OCI-LY3 (cell line): Measurements from ENCODE around the gene LYZ.
"Not testable (repeated sequence)": the region's sequence is repeated elsewhere in the genome, so short reads cannot be mapped to it uniquely, and the experiment has no call there.

Source experiments
- H2AFZ ChIP-seq: fragments of 200-600, 300-600 bp; shearing (Covaris generic); 2 replicates; pipeline ENCODE4 v1.6.0; 2014; ENCODE audit warnings: antibody characterized with exemption, low read depth, low read length
- H3K27ac ChIP-seq: fragments of 200-600, 300-600 bp; sonication (generic); 2 replicates; pipeline ENCODE4 v1.5.1; 2014; ENCODE audit warnings: mild to moderate bottlenecking, low read length, moderate library complexity, mixed read lengths
- H3K27me3 ChIP-seq: fragments of 200-600, 300-600 bp; sonication (generic); 2 replicates; pipeline ENCODE4 v1.6.1; 2014; ENCODE audit warnings: low read depth, low read length, mixed read lengths
- H3K36me3 ChIP-seq: fragments of 200-600, 300-600 bp; sonication (generic); replicated peaks from 2 replicates; pipeline ENCODE3; 2014; ENCODE audit warnings: low read depth, low read length, mixed read lengths
- H3K4me1 ChIP-seq: fragments of 300-600, 200-600 bp; sonication (generic); 2 replicates; pipeline ENCODE4 v1.6.1; 2014; ENCODE audit warnings: low read length, mixed read lengths
- H3K4me2 ChIP-seq: fragments of 200-600, 300-600 bp; sonication (generic); 2 replicates; pipeline ENCODE4 v1.6.1; 2014; ENCODE audit warnings: low read length, mixed read lengths
- H3K4me3 ChIP-seq: fragments of 300-600, 200-600 bp; sonication (generic); 2 replicates; pipeline ENCODE4 v1.5.1; 2014; ENCODE audit warnings: antibody characterized with exemption, mild to moderate bottlenecking, low read length, moderate library complexity
- H3K79me2 ChIP-seq: fragments of 300-600, 200-600 bp; shearing (Covaris generic); 2 replicates; pipeline ENCODE4 v1.6.1; 2014; ENCODE audit warnings: mild to moderate bottlenecking, low read length, mixed read lengths
- H3K9ac ChIP-seq: fragments of 300-600, 200-600 bp; shearing (Covaris generic); 2 replicates; pipeline ENCODE4 v1.6.0; 2014; ENCODE audit warnings: mild to moderate bottlenecking, low read length, moderate library complexity
- H3K9me3 ChIP-seq: fragments of 200-600, 300-600 bp; shearing (Covaris generic); 2 replicates; pipeline ENCODE4 v1.6.1; 2014; ENCODE audit warnings: low read length, mixed read lengths; ENCODE audit not compliant: insufficient read depth
- H4K20me1 ChIP-seq: fragments of 200-600, 300-600 bp; sonication (generic); 2 replicates; pipeline ENCODE4 v1.6.1; 2016; ENCODE audit warnings: low read length, mixed read lengths; ENCODE audit not compliant: insufficient read depth
- CTCF ChIP-seq: fragments of 200-600, 300-600 bp; sonication (generic); IDR thresholded peaks from 2 replicates; pipeline ENCODE4 v1.5.1; 2014; ENCODE audit warnings: antibody characterized with exemption, low read length, low read depth
- EZH2phosphoT487 ChIP-seq: fragments of 200-600 bp; shearing (Covaris generic); IDR thresholded peaks from 2 replicates; pipeline ENCODE4 v1.6.1; 2018; ENCODE audit warnings: antibody characterized with exemption, mixed run types, low read depth

Gene LYZ

GRCh38 chr12:69313209-69313608 lies 35.0 kb upstream of the LYZ start:
- H3K79me2 ChIP-seq, result no peaks in the 10 kb centered on the region
- H3K9me3 ChIP-seq, result peaks cover 4% of the 10 kb centered on the region; the same call in 1 of the 2 replicates
- no peak overlapping the region for H3K4me3 ChIP-seq
- TF ChIP-seq CTCF (no peak), EZH2phosphoT487 (no peak)
- H4K20me1 ChIP-seq, result no peaks in the 10 kb centered on the region
- H3K4me2 ChIP-seq, result no peak overlapping the region
- H3K36me3 ChIP-seq, result no peaks in the 10 kb centered on the region
- H3K27me3 ChIP-seq, result no peaks in the 10 kb centered on the region
- H3K27ac ChIP-seq, result no peak overlapping the region
- H3K9ac ChIP-seq, result no peak overlapping the region
- no peaks in the 10 kb centered on the region for H3K4me1 ChIP-seq
- no peak overlapping the region for H2AFZ ChIP-seq

GRCh38 chr12:69316784-69317183 lies 31.4 kb upstream of the LYZ start:
- not testable (repeated sequence) for H3K9me3 ChIP-seq

GRCh38 chr12:69317233-69317632 lies 30.9 kb upstream of the LYZ start:
- H3K27ac ChIP-seq, H3K4me1 ChIP-seq, H3K4me2 ChIP-seq, H3K27me3 ChIP-seq, H3K9ac ChIP-seq, H2AFZ ChIP-seq, H4K20me1 ChIP-seq, H3K4me3 ChIP-seq, H3K79me2 ChIP-seq, H3K9me3 ChIP-seq, H3K36me3 ChIP-seq: not testable (repeated sequence)

More at GRCh38 chr12:69316784-69317183, 31.4 kb upstream of the LYZ start:
- H3K4me2 ChIP-seq, H3K79me2 ChIP-seq, H3K4me3 ChIP-seq, H3K4me1 ChIP-seq, H3K27me3 ChIP-seq, H3K36me3 ChIP-seq, H2AFZ ChIP-seq, H4K20me1 ChIP-seq, H3K9ac ChIP-seq, H3K27ac ChIP-seq: not testable (repeated sequence)

GRCh38 chr12:69318225-69318624 lies 30.0 kb upstream of the LYZ start:
- Histone ChIP-seq H3K4me3 (no peak overlapping the region), H3K36me3 (no peaks in the 10 kb centered on the region), H3K27me3 (no peaks in the 10 kb centered on the region), H3K79me2 (no peaks in the 10 kb centered on the region), H3K4me1 (no peaks in the 10 kb centered on the region), H3K4me2 (no peak overlapping the region), H2AFZ (no peak overlapping the region), H3K9me3 (peaks cover 9% of the 10 kb centered on the region; the same call in 1 of the 2 replicates), H3K27ac (no peak overlapping the region), H4K20me1 (no peaks in the 10 kb centered on the region), H3K9ac (no peak overlapping the region)
- TF ChIP-seq EZH2phosphoT487 (no peak), CTCF (no peak)

- H3K9ac ChIP-seq, result no peak overlapping the region
- H3K36me3 ChIP-seq, result no peaks in the 10 kb centered on the region
- peaks cover 17% of the 10 kb centered on the region for H3K4me1 ChIP-seq
- no peak overlapping the region for H3K27ac ChIP-seq
- no peaks in the 10 kb centered on the region for H3K79me2 ChIP-seq
- H4K20me1 ChIP-seq, result no peaks in the 10 kb centered on the region
- H3K9me3 ChIP-seq, result peaks cover 6% of the 10 kb centered on the region; the same call in 1 of the 2 replicates
- H2AFZ ChIP-seq, result no peak overlapping the region
- H3K4me3 ChIP-seq, result no peak overlapping the region
- H3K27me3 ChIP-seq, result no peaks in the 10 kb centered on the region
- TF ChIP-seq EZH2phosphoT487 (no peak), CTCF (no peak)
- H3K4me2 ChIP-seq, result no peak overlapping the region
Measured at GRCh38 chr12:69321351-69321750, 26.8 kb upstream of the LYZ start.
